Effector CD4-positive, alpha-beta T cell (primary cell): Measurements from ENCODE around the gene APBA2.

Source experiments
- DNase-seq: peaks from one replicate; pipeline ENCODE4 v3.0.0-alpha.2; 2020

APBA2 gene

GRCh38 chr15:28942046-28942445 lies 56.3 kb downstream of the APBA2 start:
- no peak for DNase-seq

DNA sequence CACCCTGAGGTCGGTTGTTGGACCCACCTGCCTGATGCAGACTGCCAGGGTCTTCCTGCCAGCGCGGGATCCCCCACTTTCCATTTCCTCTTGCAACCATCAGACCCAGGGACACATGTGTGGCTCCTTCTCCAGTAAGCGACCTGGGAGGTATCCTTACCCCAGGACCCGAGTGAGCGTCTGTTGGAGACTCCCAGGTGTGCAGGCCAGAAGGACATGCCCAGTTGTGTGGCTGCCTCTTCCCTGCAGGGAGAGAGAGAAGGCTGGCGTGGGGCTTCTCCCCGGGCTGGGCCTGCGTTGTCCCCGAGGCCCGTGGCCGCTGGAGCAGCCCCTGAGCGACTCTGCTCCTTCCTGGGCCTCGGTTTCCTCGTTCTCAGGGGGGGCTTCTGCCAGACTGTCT lies 56.8 kb downstream of the APBA2 start:
- no peak for DNase-seq

GRCh38 chr15:28943146-28943545 lies 57.4 kb downstream of the APBA2 start:
- DNase-seq, result no peak

DNA sequence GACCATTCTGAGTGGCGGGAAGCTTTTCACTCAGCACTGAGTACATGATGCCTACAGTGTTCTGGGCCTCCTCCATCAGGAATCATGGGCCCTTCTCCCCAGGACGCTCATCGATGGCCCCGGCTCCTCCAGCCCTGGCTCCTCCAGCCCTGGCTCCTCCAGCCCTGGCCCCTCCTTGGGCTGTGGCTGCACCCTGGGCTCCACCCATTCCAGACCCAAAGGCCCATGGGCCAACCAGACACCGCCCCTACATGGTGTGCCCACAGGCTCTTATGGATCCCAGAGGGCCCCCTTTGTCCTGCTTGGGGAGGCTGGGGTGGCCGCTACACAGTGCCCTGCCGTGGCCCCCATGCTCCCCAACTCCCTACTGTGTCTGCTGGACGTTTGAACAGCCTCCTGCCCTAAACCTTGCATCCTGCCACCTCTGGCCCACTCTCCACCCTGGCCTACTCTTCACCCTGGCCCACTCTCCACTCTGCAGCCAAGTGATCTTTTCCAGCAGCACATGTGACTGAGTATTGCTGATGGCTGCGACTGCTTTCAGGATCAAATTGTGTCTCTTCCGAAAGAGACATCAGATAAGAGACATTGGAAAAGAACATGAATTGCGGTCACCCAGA lies 57.9 kb downstream of the APBA2 start:
- no peak for DNase-seq

DNA sequence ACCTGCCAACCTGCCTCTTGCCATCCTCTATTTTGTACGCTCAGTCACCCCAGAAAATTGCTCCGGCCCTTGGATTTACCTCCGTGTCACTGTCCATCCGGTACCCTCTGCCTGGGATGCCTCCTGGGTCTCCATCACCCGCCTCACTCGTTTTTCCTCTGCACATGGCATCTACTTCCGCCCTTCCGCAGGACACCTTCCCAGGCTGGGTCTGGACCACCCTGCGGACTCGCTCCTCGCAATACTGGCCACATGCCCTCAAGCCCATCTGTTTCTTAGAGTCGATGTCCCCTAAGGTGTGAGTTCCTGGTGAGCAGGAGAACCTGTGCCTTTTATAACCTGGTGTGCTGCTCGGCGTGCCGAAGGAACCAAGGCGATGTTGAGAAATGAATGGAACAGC lies 58.5 kb downstream of the APBA2 start:
- no peak for DNase-seq

- no peak for DNase-seq
These were observed 59.0 kb downstream of the APBA2 start for GRCh38 chr15:28944696-28945300.

DNA sequence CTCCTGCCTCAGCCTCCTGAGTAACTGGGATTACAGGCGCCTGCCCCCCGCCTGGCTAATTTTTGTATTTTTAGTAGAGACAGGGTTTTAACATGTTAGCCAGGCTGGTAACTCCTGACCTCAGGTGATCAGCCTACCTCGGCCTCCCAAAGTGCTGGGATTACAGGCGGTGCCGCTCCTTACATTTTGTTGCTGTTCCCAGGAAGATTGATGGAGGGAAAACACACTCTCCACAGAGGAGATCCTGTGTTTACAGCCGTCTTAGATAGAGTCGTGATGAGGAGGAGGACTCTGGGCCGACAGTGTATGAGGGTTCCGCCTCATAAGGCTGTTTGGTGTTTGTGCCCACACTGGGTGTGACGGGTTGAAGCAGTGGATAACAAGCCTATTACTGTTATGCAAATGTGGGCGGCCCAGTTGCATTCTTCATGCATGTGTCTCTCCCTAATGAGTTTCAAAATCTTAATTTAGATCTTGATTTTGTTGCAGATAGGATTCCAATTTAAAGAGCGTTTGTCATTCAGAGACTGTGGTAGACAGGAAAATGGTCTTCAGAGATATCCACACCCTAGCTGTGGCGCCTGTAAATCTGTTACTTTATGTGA lies 60.0 kb downstream of the APBA2 start:
- no peak for DNase-seq

- DNase-seq, result no peak
These were observed 61.0 kb downstream of the APBA2 start for GRCh38 chr15:28946803-28947202.

DNA sequence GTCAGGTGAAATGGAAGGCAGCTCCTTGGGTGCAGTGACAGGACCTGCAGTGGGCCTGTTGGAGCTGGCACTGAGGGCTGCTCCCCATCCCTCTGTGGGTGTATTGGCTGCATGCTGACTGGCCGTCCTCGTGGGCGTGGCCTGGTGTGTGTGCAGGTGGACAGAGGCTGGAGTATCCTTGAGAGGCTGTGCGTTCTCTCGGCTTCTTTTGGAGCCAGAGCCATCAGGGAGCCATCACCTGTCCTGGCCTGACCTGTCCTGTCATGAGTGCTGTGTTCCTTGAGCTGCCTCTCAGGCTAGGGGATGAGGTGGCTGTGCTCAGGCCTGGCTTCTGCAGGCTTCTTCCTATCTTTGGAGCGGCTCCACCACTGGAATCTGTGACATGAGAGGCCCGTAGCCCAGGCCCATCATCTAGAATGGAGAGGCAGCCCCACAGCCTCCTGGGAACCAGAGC lies 61.5 kb downstream of the APBA2 start:
- DNase-seq, result no peak

DNA sequence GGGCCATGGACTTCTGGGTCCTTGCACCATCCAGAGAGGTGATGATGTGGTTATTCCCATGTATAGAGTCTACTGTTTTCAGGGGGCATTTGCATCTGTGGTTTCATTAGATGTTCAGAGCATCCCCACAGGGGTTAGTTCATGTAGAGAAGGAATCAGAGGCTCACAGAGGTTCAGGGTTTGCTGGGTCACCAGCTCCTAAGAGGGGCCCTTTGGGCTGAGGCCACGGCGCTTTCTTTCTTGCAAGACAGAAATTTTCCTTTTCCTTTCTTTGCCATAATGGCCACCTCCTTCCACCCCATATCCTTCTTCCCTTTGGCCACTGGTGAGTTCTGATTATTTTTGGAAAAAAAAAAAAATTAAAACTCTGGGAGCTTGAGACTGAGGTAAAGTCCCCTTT lies 62.3 kb downstream of the APBA2 start:
- no peak for DNase-seq

DNA sequence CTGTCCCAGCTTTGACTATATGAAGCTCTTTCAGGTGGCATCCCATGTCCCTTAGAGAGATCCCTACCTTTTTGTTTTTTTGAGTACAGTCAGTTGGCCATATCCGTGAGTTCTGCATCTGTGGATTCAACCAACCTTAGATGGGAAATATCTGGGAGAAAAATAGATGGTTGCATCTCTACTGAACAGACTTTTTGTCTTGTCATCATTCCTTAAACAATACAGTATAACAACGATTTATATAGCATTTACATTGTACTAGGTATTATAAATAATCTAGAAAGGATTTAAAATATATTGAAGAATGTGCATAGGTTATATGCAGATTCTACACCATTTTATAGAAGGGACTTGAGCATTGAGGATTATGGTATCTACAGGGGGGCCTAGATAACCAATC lies 65.1 kb downstream of the APBA2 start:
- DNase-seq, result no peak

DNA sequence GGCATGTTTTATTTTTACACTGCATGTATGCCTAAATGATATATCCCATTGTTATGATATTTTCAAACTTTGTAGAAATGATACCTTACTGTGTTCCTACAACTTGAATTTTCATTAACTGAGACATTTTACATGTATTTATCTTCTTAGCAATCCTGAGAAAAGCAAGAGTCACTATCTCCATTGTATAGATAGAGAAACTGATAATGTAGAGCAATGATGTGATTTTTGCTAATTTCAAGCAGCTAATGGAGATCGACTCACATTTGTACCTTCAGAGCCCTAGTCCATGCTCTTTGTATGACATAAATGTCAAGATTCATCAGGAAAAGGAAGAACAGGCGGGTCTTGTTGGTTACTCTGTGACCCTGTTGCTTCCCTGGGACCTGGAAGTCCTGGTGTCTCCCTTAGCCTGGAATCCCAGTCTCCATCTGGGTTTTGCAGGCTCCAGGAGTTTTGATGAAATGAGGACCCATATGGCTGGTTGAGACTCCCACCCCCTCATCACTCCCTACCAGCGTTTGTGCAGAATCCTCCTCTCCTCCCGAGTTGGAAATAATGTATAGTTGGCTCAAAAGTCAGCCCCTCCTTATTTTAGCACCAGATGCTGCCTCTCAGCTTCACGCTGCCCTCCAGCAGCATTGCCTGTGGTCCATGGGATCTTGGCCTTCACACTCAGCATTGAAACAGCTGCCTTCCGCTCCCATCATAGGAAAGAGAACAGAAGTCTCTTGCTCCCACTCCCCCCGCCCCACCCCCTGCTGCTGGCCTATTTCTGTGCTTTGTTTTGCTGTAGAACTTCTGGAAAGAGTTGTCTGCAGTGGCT lies 67.1 kb downstream of the APBA2 start:
- no peak for DNase-seq

DNA sequence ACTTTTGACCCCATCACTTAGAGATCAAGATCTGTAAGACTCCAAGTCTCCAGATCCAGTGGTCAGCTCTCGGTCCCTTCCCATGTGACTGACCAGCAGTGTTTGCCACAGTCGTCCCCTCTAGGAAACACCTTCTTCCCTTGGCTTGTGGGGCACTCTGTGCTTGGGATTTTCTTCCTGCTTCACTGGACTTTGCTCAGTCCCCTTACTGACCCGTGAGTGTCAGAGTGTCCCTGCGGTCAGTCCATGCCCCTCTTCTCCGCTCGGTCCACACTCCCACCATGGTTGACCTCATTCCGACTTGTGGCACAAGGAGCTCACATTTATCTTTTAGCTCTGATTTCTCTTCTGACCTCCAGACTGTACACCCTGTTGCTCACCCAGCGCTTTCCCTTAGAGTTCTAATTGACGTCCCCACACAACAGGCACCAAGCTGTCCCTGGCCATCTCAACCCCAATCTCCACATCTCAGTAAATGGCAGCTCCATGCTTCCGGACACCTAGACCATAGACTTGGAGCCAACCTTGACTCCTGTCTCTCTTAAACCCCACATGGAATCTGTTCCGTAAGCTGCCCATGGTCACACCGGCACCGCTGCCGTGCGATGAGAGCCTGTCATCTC lies 67.9 kb downstream of the APBA2 start:
- DNase-seq, result no peak

GRCh38 chr15:28954466-28955159 lies 68.8 kb downstream of the APBA2 start:
- no peak for DNase-seq

- DNase-seq, result no peak
These were observed 69.6 kb downstream of the APBA2 start for GRCh38 chr15:28955160-28955992.

DNA sequence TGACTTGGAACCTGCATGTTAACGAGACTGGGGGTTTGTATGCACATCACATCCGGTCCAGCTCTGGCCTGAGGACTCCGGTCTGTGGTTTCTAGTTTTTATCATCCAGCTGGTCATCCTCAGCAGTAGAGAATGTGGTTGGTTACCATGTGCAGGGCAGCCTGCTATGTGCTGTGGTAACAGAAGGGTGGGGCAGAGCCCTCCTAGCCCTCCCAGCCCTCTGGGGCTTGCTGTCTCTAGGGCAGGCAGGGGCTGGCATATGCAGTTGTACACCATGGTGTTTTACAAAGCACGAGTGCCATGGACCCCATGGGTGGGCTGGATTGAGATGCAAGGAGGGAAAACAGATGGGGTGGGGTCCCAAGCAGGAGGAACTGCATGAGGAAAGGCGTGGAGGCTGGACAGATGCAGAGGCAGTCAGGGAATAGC lies 70.2 kb downstream of the APBA2 start:
- no peak for DNase-seq

GRCh38 chr15:28956491-28956890 lies 70.7 kb downstream of the APBA2 start:
- DNase-seq, result no peak

GRCh38 chr15:28957606-28958498 lies 72.1 kb downstream of the APBA2 start:
- DNase-seq, result no peak

- DNase-seq, result no peak
These were observed 73.6 kb downstream of the APBA2 start for GRCh38 chr15:28959326-28959725.

DNA sequence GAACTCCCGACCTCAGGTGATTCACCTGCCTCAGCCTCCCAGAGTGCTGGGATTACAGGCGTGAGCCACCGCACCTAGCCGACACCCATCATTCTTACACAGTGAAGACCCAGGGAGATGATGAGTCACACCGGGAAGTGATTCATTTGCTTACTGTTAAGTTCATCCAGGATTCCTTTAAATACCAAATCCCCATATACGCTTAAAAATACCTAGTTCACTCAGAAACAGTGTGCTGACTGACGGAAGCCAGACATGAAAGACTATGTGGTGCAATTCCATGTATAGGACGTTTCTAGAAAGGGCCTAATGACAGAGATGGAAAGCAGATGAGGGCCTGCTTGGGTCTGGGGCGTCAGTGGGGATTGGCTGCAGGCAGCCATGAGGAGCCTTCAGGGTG lies 75.2 kb downstream of the APBA2 start:
- no peak for DNase-seq
